Stimulated activated CD4-positive, alpha-beta T cell treated with anti-CD3 and anti-CD28 coated beads, Interleukin-1b, Interleukin-23, amount 100 ng/mL, for 4 hours (primary cell): ENCODE results near the gene SLC25A48.
"Not testable (repeated sequence)": the region's sequence is repeated elsewhere in the genome, so short reads cannot be mapped to it uniquely, and the experiment has no call there.

Experiments
- DNase-seq, 2 donors: peaks; one replicate each; pipeline ENCODE4 v3.0.0-alpha.2; 2020; ENCODE audit warnings: low read depth in 2 of 2

SLC25A48 gene

GRCh38 chr5:135829681-135830383 is 4.6 kb upstream of the SLC25A48 start:
- peak in 1 of 2 donors; percentile 11 for DNase-seq

DNA sequence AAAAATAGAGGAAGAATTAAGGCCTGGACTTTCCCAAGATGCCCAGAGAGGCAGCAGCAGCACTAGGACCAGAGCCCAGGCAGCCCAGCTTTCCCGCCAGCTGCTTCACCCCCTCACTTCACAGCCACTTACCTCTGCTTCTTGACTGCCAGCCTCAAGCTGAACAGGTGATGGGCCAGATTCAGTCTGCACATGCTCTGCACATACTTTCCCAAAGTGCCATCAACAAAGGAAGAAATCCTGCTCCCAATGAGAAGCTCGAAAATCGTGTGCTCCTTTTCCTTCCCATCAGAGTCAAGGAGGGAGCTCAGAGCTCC is 4.1 kb upstream of the SLC25A48 start:
- no peak for DNase-seq

- no peak for DNase-seq
Measured at GRCh38 chr5:135830876-135831275, 3.6 kb upstream of the SLC25A48 start.

GRCh38 chr5:135831439-135831838 is 3.0 kb upstream of the SLC25A48 start:
- no peak for DNase-seq

DNA sequence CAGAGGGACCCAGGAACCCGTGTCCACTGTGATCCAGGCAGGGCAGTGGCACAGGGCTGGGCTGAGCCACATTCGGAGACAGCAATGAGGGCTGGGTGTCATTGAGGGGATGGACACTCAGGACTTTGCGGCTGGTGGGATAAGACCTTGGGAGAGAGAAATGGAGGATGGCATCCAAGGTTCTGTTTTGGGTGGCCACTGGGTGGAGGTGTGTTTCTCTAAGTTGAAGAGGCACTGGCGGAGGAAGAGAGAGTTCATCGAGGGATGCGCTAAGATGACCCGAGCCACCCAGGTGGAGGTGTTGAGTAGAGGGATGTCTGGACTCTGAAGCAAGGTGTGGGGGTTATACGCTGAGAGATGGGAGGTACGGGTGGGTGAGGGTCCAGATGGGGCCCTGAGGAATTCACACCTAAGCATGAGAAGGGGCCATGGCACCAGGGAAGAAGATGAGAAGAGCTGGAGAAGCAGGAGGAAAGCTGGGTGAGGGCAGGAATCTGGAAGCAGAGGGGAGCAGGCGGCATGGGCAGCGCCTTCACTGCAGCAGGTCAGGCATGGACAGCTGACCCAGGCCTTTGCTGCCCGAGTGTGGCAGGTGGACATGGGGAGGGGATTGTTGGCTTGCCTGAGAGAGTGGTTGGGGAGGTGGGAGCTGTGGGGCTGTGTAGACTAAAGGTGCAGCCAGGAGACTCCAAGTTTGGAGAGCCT is 2.5 kb upstream of the SLC25A48 start:
- DNase-seq, result no peak

DNA sequence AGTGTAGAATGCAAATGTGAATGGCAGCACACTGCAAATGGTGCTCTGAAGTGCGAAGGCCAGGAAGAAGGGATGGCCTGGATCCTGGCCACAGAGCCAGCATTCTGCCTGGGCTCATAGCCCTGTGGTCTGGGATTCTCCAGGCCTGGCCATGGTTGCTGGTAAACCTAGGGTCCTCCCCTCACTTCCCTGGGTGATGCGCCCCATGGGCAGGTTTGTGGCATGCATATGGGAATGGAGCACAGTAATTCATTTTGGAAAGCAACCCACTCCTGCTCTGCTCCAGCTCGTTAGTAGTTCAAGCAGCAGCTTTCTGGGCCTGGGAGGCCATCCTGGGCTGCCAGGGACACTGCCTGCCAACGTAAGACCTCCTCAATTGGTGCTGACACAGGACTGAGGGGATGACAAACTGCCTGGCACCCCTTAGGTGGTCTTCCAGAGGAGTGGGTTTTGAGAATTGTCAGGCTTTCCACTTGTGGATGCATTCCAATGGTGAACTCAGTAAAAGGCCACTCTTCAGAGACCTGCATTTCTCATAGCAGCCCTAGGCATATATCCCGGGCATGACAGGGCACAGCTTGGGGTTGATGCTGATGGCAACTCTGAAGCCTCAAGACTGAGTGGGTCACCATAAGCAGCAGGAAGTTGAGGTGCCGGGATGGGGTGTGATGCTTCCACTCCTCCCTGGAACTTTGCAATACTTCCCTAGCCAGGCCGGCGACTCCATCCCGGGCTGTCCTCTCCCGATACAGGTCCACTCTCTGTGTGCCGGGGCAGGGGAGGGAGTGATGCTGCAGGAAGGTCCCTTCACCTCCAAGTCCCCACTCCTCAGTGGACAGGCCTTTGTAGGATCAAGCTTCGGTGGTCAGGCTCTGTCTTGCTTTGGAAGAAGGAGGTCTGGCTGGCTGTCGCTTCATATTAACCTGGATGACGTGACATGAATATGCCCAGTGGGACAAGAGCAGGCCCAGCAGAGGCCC is 1.2 kb upstream of the SLC25A48 start:
- no peak for DNase-seq

- DNase-seq, result no peak
Measured at GRCh38 chr5:135833961-135834638, 363 bp upstream of the SLC25A48 start.

GRCh38 chr5:135835766-135836165 is 1.3 kb downstream of the SLC25A48 start:
- no peak for DNase-seq

DNA sequence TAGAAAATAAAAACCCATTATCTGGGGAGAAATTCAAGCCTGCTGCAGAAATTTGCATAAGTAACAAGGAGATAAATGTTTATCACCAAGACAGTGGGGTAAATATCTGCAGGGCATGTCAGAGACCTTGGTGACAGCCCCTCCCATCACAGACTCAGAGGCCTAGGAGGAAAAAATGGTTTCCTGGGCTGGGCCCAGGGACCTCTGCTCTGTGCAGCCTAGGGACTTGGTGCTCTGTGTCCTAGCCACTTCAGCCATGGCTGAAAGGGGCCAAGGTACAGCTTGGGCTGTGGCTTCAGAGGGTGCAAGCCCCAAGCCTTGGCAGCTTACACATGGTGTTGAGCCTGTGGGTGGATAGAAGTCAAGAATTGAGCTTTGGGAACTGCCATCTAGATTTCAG is 3.9 kb downstream of the SLC25A48 start:
- not testable (repeated sequence) for DNase-seq

GRCh38 chr5:135839566-135839965 is 5.1 kb downstream of the SLC25A48 start:
- DNase-seq, result no peak

GRCh38 chr5:135840959-135841358 is 6.5 kb downstream of the SLC25A48 start:
- no peak for DNase-seq

DNA sequence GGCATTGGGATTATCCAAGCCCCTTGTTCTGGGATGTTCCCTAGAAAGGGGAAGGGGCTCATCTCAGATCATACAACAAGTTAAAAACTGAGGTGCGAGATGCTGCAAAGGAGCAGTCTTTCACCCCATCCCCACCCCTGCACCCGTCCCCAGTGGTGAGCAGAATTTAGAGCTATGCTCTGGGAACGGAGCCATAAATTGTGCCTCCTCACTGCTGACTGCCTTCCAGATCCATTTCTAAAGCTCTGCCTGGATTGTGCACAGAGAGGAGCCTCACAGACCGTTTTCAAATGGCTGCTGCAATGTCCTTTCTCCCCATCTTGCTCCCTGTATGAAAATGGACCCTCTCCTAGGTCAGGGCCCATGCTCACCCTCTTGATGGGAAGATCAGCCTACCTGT is 8.3 kb downstream of the SLC25A48 start:
- no peak for DNase-seq

GRCh38 chr5:135843571-135844337 is 9.3 kb downstream of the SLC25A48 start:
- DNase-seq, result no peak

- DNase-seq, result no peak
Measured at GRCh38 chr5:135846311-135846710, 11.8 kb downstream of the SLC25A48 start.

- DNase-seq, result no peak
Measured at GRCh38 chr5:135847976-135848375, 13.5 kb downstream of the SLC25A48 start.

DNA sequence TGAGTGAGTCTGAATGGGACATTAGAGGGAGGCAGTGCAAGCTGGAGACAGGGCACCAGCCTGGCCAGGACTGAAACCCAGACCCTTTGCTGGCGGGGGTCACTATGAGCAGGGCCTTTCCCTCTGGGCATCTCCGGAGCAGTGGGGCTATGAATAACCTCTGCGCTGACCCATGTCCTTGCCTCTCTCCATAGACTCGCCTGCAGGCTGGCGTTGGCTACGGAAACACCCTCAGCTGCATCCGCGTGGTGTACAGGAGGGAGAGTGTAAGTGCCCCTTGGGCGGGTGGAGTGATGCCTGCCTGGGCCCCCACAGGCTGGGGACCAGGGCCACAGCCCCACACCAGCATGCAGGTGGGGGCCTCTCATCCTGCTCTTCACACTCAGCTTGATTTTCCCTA is 15.8 kb downstream of the SLC25A48 start:
- DNase-seq, result no peak

DNA sequence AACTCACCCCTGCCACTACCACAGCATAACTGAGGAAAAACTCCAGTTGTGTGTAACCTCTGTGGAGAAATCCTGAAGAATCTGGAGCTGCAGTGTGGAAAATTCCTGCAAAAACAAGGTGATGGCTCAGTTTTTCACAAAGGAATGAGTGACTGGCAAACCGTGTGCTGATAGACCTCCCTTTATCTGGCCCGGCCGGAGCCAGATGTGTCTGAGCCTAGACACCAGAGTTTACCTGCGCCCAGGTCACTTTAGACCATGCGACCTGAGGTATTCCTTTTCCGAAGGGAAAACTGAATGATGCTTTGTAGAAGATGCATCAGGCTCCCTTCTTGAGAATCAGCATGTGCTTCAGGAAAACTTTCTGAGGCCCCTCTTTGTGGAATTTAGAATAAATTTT is 16.2 kb downstream of the SLC25A48 start:
- no peak for DNase-seq

GRCh38 chr5:135851186-135851914 is 16.9 kb downstream of the SLC25A48 start:
- DNase-seq, result no peak

DNA sequence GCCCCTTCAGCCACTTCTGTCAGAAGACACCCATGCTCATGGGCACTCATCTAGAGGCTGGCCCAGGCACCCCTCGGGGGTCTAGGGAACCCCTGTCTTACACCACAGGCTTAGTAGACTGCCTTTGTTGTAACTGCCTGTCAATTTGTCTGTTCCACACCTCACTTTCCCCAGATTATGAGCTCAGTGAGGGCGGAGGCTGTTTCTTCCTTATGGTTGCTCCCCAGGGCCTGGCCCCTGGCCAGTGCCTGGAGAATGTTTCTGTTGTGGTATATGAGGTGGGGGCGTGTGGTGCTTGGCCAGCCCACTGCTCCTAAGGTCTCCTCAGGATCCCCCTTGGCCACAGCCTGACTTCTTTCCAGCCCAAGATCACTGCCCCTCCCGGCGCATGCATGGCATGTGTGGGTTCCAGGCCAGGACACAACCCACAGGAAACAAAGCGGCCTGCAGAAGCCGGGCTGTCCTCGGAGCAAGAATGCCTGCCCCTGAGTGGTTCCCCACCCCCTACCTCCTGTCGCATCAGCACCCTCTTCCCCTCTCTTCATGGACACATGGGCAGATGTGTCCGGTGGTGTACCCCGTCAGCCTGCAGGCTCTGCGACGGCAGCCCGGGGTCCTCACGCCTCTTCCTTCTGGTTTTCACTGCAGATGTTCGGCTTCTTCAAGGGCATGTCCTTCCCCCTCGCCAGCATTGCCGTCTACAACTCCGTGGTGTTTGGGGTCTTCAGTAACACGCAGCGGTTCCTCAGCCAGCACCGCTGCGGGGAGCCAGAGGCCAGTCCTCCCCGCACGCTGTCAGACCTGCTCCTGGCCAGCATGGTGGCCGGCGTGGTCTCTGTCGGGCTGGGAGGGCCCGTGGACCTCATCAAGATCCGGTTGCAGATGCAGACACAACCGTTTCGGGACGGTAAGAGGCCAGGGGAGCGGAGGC is 17.7 kb downstream of the SLC25A48 start:
- DNase-seq, result no peak
